Epithelial cell of esophagus (primary cell): ENCODE measurements around the gene ENO2.
A peak's percentile ranks its signal among the peaks of the same experiment; 100 is the strongest.

ENCODE experiments used
- DNase-seq: peaks from one replicate; pipeline ENCODE4 v3.0.0; 2010; ENCODE audit warnings: low read depth
- H3K4me3 ChIP-seq: 2 replicates; pipeline ENCODE4 v1.5.1; 2011; ENCODE audit warnings: mild to moderate bottlenecking, low read length, control low read depth
- CTCF ChIP-seq: IDR thresholded peaks from 2 replicates; pipeline ENCODE4 v1.5.1; 2011; ENCODE audit warnings: low read depth, mild to moderate bottlenecking, low read length, control low read depth, inconsistent platforms; ENCODE audit not compliant: insufficient read depth; ENCODE audit errors: missing control alignments

ENO2 gene

GRCh38 chr12:6946033-6946919, 31.9 kb downstream of the ENO2 start:
- no peak for TF ChIP-seq CTCF
- peak overlapping the region; percentile 72 for H3K4me3 ChIP-seq
- peak; percentile 98 for DNase-seq

GRCh38 chr12:6946920-6947374, 32.6 kb downstream of the ENO2 start:
- H3K4me3 ChIP-seq, result peak overlapping the region; percentile 72
- TF ChIP-seq CTCF, result no peak
- no peak for DNase-seq

- TF ChIP-seq CTCF, result no peak
- DNase-seq, result no peak
- no peak overlapping the region for H3K4me3 ChIP-seq
These were observed 33.2 kb downstream of the ENO2 start for GRCh38 chr12:6947615-6948014.

- no peak for DNase-seq
- H3K4me3 ChIP-seq, result no peak overlapping the region
- TF ChIP-seq CTCF, result no peak
These were observed 34.7 kb downstream of the ENO2 start for GRCh38 chr12:6948873-6949594.

GRCh38 chr12:6950401-6950801, 36.0 kb downstream of the ENO2 start:
- DNase-seq, result no peak
- no peak for TF ChIP-seq CTCF
- no peak overlapping the region for H3K4me3 ChIP-seq

GRCh38 chr12:6950811-6951540, 36.6 kb downstream of the ENO2 start, which contains the start of gene PTPN6:
PTPN6 (plus strand) TSS chr12:6951356; CDS start chr12:6951513, 157 bp downstream.
- no peak within 1 kb of the TSS for H3K4me3 ChIP-seq
- no peak for DNase-seq
- TF ChIP-seq CTCF, result no peak
